ENCODE results near the gene MRPL10. TPM values are rescaled to one million over a fixed set of nuclear protein-coding genes. Genes with fewer than 3 reads are reported as not detected.

Gene MRPL10
- total and polyA plus RNA-seq, 2 of the 8 experiments (the other 6 are each of a cell fraction or from before 2014, with no cell fraction given) = 85.3 to 214 TPM

DNA sequence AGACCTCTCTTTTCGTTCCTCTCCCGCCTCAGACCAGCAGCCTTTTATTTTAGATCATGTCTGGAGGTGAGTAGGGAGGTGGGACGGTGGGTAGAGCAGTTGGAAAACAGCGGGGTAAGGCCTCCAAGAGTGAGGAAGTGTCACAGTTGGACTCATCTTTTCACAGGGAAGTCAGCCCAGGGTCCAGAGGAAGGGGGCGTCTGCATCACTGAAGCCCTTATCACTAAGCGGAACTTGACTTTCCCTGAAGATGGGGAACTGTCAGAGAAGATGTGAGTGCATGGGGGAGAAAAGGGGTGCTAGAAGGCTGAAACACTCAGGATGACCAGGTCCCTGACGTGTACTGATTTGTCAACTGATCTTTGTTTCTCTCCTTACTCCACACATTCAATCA, 590 bp upstream of the MRPL10 start:
- no peaks in the 10 kb centered on the region for H3K27me3 ChIP-seq (replicated peaks in 1 of 4; ENCODE audit: control insufficient read depth in 3 of 4, extremely low read depth in 1 of 4, insufficient read depth in 3 of 4, low read length in 3 of 4)
- H2BK20ac ChIP-seq (ENCODE audit: low read length) = no peak overlapping the region
- H3K4me3 ChIP-seq (ENCODE audit: extremely low read depth in 1 of 4, insufficient read depth in 2 of 4, low read depth in 3 of 4, low read length in 4 of 4) = peak overlapping the region in 3 of 4 experiments; percentile 86 to 99 (median 98); a peak in 4 of 8 replicates
- no peak overlapping the region for H3K9ac ChIP-seq (replicated peaks in 1 of 4; ENCODE audit: extremely low read depth in 1 of 4, low read depth in 3 of 4, low read length in 3 of 4)
- H3K4me1 ChIP-seq (replicated peaks in 1 of 4; ENCODE audit: control insufficient read depth in 3 of 4, insufficient read depth in 4 of 4, low read length in 3 of 4) = peaks cover 0 to 6% (median 2%) of the 10 kb centered on the region in 4 experiments; a peak in 4 of 7 replicates
- no peak overlapping the region for H2BK15ac ChIP-seq (ENCODE audit: low read length)
- H3K4me2 ChIP-seq (ENCODE audit: insufficient read depth in 1 of 2, low read depth in 2 of 2, low read length in 2 of 2) = peak overlapping the region; percentile 68 to 93
- no peak overlapping the region for H2BK120ac ChIP-seq (replicated peaks; ENCODE audit: low read depth, low read length)
- no peak overlapping the region for H3K4ac ChIP-seq (replicated peaks; ENCODE audit: insufficient read length, low read depth, low read length)
- FAIRE-seq (no peak), DNase-seq (ENCODE audit: low read depth in 1 of 2, low spot score in 2 of 2) (no peak)
- H2AFZ ChIP-seq (ENCODE audit: low read length) = no peak overlapping the region
- H4K8ac ChIP-seq (ENCODE audit: extremely low read depth, insufficient read depth, low read length) = no peak overlapping the region
- TF ChIP-seq RFX5 (IDR thresholded peaks at IDR 0.05; ENCODE audit: borderline replicate concordance, low read depth, low read length) (no peak), KDM5A (IDR thresholded peaks at IDR 0.05; ENCODE audit: low read length) (no peak), SP4 (IDR thresholded peaks at IDR 0.05; ENCODE audit: low read length) (no peak), TCF12 (IDR thresholded peaks at IDR 0.05; ENCODE audit: low read depth, low read length) (no peak), TEAD4 (IDR thresholded peaks at IDR 0.05; ENCODE audit: low read depth, low read length) (no peak), TAF1 (IDR thresholded peaks at IDR 0.05; ENCODE audit: low read depth, low read length) (no peak), KDM1A (IDR thresholded peaks at IDR 0.05; ENCODE audit: borderline replicate concordance, low read length) (no peak)
- TF ChIP-seq, protein P1, sequence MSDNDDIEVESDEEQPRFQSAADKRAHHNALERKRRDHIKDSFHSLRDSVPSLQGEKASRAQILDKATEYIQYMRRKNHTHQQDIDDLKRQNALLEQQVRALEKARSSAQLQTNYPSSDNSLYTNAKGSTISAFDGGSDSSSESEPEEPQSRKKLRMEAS (IDR thresholded peaks at IDR 0.05) = no peak
- H3K23ac ChIP-seq (ENCODE audit: insufficient read length) = no peak overlapping the region
- H3K36me3 ChIP-seq (ENCODE audit: control insufficient read depth in 2 of 4, insufficient read depth in 4 of 4, low read length in 3 of 4) = peaks cover 2 to 18% (median 12%) of the 10 kb centered on the region in 4 experiments; a peak in 7 of 8 replicates
- no peaks in the 10 kb centered on the region for H4K20me1 ChIP-seq (replicated peaks in 1 of 2; ENCODE audit: control insufficient read depth in 1 of 2, insufficient read depth in 2 of 2, low read length in 2 of 2)
- ChIA-PET CTCF (ENCODE audit: partially characterized antibody) (interaction anchor here (1.0 to 3.0 kb wide), 8 partner anchors 9 to 114 kb away, joined by 3 to 21 read pairs (median 4); partner anchors contain the start of gene SCRN2), POLR2A (ENCODE audit: partially characterized antibody) (interaction anchor here (0.7 to 2.8 kb wide), 12 partner anchors 9 to 156 kb away, joined by 3 to 10 read pairs (median 4); partner anchors contain the start of genes OSBPL7, PRR15L, SCRN2 and SP2)
- no peak overlapping the region for H3K27ac ChIP-seq (ENCODE audit: low read depth, low read length)
- H4K5ac ChIP-seq (ENCODE audit: insufficient read length, low read depth, low read length) = no peak overlapping the region
- H3K56ac ChIP-seq (replicated peaks; ENCODE audit: insufficient read length, low read depth, low read length) = peak overlapping the region; percentile 1
- no peak overlapping the region for H3K18ac ChIP-seq (ENCODE audit: extremely low read depth, low read length)
- peaks cover 3% of the 10 kb centered on the region; the same call in 1 of the 2 replicates for H3K23me2 ChIP-seq (ENCODE audit: low read depth, low read length)
- 22% methylated on average over 7 of the region's 7 CpGs; no CpG with 5 or more reads in 1 of the 2 experiments for WGBS, 2 experiments (ENCODE audit: extremely low coverage in 1 of 2, insufficient coverage in 1 of 2, insufficient read length in 1 of 2, insufficient replicate concordance in 2 of 2, low coverage in 1 of 2, low lambda C conversion rate in 2 of 2, missing lambda C conversion rate in 1 of 2)
- no peak overlapping the region for H2BK5ac ChIP-seq (ENCODE audit: low read depth, low read length)
- no peak overlapping the region for H2AK5ac ChIP-seq (ENCODE audit: low read depth, low read length)
- H2BK12ac ChIP-seq (ENCODE audit: low read depth, low read length) = no peak overlapping the region
- H3K79me1 ChIP-seq (ENCODE audit: low read depth, low read length) = no peaks in the 10 kb centered on the region
- no peak overlapping the region for H3K14ac ChIP-seq (ENCODE audit: insufficient read length)
- peaks cover 2 to 14% of the 10 kb centered on the region in 2 experiments for H3K79me2 ChIP-seq (ENCODE audit: control insufficient read depth in 1 of 2, insufficient read depth in 2 of 2, low read length in 2 of 2)
- H4K91ac ChIP-seq (replicated peaks; ENCODE audit: insufficient read length, low read length) = no peak overlapping the region
- H3K9me3 ChIP-seq (ENCODE audit: insufficient read depth in 2 of 2, low read depth in 1 of 2, low read length in 1 of 2) = no peaks in the 10 kb centered on the region

Data from H1 (cell line).